Sigmoid colon (tissue), 4 donors: ENCODE measurements around the gene PXDN.

Experiments used
- CTCF ChIP-seq, 4 experiments: fragments of 450-650 bp in 3 of 4; fragments of 200-600 bp in 1 of 4; IDR thresholded peaks; one replicate each; pipeline ENCODE4 v1.5.1; 2016 to 2019; ENCODE audit warnings: antibody characterized with exemption in 4 of 4, mild to moderate bottlenecking in 3 of 4, moderate library complexity in 2 of 4
- EP300 ChIP-seq, 4 donors: sonication (generic); formaldehyde crosslinking; IDR thresholded peaks; one replicate each; pipeline ENCODE4 v1.6.1; 2017; ENCODE audit warnings: antibody characterized with exemption in 4 of 4
- POLR2A ChIP-seq, 2 donors: fragments of 450-650 bp; IDR thresholded peaks; one replicate each; pipeline ENCODE4 v1.6.1; 2016; ENCODE audit warnings: antibody characterized with exemption in 2 of 2, mild to moderate bottlenecking in 2 of 2, moderate library complexity in 2 of 2

GRCh38 chr2:1659951-1660565 is 84.3 kb downstream of the PXDN start:
- TF ChIP-seq CTCF (IDR thresholded peaks at IDR 0.05) (no peak), POLR2A (IDR thresholded peaks at IDR 0.05) (no peak), EP300 (IDR thresholded peaks at IDR 0.05) (no peak)
